GM12873 (cell line): ENCODE results near the gene PHF2.

Source experiments
- CTCF ChIP-seq: IDR thresholded peaks from 2 replicates; pipeline ENCODE4 v1.5.1; 2012; ENCODE audit warnings: low read depth, mild to moderate bottlenecking, moderate library complexity, low read length, control low read depth; ENCODE audit not compliant: insufficient read depth; ENCODE audit errors: missing control alignments

PHF2 gene

GRCh38 chr9:93557366-93558137 is 18.8 kb upstream of the PHF2 start:
- no peak for TF ChIP-seq CTCF

- no peak for TF ChIP-seq CTCF
These were observed 17.9 kb upstream of the PHF2 start for GRCh38 chr9:93558503-93558902.

GRCh38 chr9:93560991-93561390 is 15.4 kb upstream of the PHF2 start:
- TF ChIP-seq CTCF, result no peak

GRCh38 chr9:93562157-93562556 is 14.2 kb upstream of the PHF2 start:
- no peak for TF ChIP-seq CTCF

GRCh38 chr9:93565089-93565488 is 11.3 kb upstream of the PHF2 start:
- TF ChIP-seq CTCF, result no peak

- peak; percentile 86 for TF ChIP-seq CTCF
These were observed 9.7 kb upstream of the PHF2 start for GRCh38 chr9:93566408-93567270.

- TF ChIP-seq CTCF, result no peak
These were observed 9.0 kb upstream of the PHF2 start for GRCh38 chr9:93567271-93567959.
